Endothelial cell of hepatic sinusoid (primary cell): ENCODE measurements around the gene MORN3.

Source experiments
- in situ Hi-C: cut with HindIII; loops from 2 replicates; pipeline ENCODE4 v1.10.0; 2017; ENCODE audit warnings: low sequenced_read_pairs

MORN3 gene

DNA sequence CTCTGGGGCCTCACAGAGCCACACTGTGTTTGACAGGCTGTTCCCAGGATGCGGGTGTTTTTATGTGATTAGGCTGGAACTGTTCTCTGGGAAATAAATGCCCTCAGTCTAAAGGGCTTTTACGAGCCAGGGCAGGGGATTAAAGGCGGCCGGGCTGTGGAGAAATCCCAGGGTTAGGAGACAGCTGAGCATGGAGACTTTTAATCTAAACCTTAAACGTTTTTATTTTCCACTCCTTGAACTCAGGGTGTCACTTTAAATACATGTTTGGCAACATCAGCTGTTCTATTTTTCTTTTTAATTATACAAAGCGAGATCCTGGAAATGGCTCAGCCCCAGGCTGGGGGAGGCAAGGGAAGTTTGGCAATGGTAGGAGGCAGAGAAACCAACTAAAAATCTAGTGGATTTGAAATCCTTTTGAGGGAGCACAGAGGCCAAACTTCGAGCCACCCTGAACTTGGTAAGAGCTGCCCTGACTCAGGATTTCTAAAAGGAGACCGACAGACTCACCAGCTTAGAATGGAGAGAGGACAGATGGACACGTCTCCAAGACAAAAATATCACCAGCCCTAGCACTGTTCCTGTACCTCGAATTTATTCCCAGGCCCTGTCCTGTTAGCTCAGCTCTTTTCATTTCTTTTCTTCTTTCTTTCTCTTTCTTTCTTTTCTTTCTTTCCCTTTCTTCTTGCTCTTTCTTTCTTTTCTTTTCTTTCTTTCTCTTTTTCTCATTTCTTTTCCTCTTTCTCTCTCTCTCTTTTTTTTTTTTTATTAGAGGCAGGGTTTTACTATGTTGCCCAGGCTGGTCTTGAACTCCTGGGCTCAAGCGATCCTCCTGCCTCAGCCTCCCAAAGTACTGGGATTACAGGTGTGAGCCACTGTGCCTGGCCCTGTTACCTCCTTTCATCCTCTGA, 59.0 kb downstream of the MORN3 start:
- in situ Hi-C loops: no loop called here

DNA sequence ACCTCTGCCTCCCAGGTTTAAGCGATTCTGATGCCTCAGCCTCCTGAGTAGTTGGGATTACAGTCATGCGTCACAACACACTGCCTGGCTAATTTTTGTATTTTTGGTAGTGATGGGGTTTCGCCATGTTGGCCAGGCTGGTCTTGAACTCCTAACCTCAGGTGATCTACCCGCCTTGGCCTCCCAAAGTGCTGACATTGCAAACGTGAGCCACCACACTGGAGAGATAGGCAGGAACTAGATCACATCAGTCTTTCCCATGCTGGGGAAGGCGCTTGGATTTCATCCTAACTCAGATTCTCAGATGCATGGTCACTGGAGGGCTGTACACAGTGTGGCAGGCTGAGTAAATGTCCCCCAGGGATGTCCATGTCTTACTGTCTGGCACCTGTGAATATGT, 61.2 kb downstream of the MORN3 start:
- in situ Hi-C loops: no loop called here

DNA sequence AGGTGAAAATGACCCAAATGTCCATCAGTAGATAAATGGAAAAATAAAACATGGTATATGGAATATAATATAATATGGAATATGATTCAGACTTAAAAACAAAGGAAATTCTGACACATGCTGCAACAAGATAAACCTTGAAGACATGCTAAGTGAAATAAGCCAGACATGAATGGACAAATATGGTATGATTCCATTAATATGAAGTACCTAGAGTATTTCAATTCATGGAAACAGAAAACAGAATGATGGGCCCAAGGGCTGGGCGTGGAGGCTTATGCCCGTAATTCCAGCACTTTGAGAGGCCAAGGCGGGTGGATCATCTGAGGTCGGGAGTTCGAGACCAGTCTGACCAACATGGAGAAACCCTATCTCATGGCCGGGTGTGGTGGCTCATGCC, 65.9 kb downstream of the MORN3 start:
- in situ Hi-C loops: no loop called here

DNA sequence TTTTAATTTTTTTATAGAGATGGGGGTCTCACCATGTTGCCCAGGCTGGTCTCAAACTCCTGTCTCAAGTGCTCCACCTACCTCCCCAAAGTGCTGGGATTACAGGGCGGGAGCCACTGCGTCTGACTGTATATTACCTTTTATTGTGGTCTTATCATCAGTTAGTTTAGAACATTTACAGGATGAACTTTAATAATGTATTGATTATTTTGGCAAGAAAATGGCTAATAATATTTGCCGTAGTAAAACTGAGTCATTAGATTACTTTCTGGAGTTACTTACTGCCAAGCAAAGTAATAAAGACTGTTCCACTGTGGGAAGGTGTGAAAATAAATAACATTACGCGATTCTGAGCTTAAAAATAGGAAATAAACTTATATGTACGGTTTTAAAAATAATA, 66.7 kb downstream of the MORN3 start:
- in situ Hi-C loops: no loop called here

DNA sequence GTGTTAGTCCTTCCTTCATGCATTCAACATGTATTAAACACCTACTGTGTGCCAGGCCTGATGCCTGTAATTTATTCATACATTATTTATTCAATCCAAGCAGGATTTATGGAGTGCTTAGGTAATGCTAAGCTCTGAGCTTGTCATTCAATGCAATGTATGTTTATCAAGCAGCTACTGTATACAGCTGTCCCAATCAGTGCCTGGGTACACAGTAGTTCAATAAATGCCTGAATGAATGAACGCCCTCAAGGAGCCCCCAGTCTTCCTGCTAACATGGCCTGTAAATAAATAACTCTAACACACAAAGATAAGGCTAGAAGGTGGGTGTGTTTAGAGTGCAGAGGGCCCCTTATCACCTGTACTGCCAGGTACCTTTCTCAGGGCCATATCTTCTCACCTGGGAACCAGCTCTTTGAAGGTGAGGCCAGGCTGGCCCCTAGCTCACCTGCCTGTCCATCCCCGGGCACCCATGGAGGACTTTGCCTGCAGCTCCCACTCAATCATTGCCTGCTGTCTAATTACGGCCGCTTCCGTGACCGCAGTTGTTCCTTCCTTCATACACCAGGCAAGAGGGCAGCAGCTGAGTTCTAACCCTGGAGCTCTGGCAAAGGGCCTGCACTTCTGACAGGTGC, 68.6 kb downstream of the MORN3 start:
- in situ Hi-C loops: no loop called here
